Stimulated activated CD4-positive, alpha-beta T cell treated with anti-CD3 and anti-CD28 coated beads, Interleukin-4, amount 100 ng/mL, for 24 hours (primary cell): ENCODE data around the gene SULT1C2.
"Not testable (repeated sequence)": the region's sequence is repeated elsewhere in the genome, so short reads cannot be mapped to it uniquely, and the experiment has no call there.

Experiments
- DNase-seq: peaks from one replicate; pipeline ENCODE4 v3.0.0-alpha.2; 2020

SULT1C2 gene

GRCh38 chr2:108355906-108356734, 67.4 kb downstream of the SULT1C2 start:
- DNase-seq: no peak

- not testable (repeated sequence) for DNase-seq
Measured at GRCh38 chr2:108359336-108359735, 70.6 kb downstream of the SULT1C2 start.
